ENCODE data around the gene PRIMA1. TPM values are rescaled to one million over a fixed set of nuclear protein-coding genes. Genes with fewer than 3 reads are reported as not detected.
A peak's percentile ranks its signal among the peaks of the same experiment; 100 is the strongest.

PRIMA1 gene
- total RNA-seq, 4 donors from 2014 or later: 21.1 to 46.8 (median 35.3) TPM

DNA sequence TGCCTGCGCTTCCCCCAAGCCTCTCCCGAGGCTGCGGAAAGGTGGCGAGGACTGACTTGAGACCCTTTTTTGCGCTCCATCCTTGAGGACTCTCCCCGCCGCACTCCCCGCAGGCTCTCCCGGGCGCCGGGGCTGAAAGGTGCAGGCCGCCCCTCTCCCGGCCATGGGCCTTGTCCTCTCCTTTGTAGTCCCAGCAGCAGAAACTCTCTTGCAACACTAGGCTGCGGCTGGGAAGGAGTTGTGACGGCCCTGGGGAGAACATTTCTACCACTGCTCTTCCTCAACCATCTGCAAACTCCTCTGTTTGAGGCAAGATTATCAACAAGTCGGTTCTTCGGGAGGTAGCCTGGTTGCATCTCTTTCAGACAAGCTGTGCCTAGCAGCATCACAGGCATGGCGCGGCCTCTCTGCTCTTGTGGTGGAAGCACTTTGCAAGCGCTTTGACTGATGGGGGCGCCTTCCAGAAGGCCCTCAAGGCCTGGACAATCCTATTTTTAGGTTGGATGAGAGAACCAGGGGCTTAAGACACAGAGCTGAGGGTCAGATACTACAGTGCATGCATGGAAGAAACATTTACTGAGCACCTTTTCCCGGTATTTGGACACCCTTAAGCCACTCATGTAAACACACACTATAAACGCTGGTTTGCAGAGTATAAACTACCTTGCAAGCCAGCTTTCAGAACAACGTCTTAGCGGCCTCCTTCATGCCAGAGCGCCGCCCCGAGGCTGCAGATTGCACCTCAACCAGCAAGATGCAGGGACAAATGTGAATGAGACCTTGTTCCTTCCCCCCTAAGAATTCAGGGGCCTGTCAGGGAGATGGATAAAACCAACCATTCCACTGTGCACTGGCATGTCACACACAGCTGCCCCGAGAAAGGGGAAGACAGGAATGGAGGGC lies 1.2 kb upstream of the PRIMA1 start:
- Histone ChIP-seq H3K9me3 (no peaks in the 10 kb centered on the region), H3K4me1 (peaks cover 0 to 27% (median 9%) of the 10 kb centered on the region in 4 donors), H3K27ac (peak overlapping the region; percentile 71 to 92 (median 78)), H3K36me3 (no peaks in the 10 kb centered on the region), H3K4me3 (peak overlapping the region; percentile 44 to 70 (median 48)), H3K27me3 (no peaks in the 10 kb centered on the region)
- DNase-seq (ENCODE audit: low spot score in 2 of 2): no peak
- WGBS, 2 donors: 13 to 24% methylated on average over 24 to 29 of the region's 29 CpGs
- TF ChIP-seq POLR2A (IDR thresholded peaks at IDR 0.05): no peak
- no peak for TF ChIP-seq EP300 (IDR thresholded peaks at IDR 0.05)
- TF ChIP-seq, protein P1, sequence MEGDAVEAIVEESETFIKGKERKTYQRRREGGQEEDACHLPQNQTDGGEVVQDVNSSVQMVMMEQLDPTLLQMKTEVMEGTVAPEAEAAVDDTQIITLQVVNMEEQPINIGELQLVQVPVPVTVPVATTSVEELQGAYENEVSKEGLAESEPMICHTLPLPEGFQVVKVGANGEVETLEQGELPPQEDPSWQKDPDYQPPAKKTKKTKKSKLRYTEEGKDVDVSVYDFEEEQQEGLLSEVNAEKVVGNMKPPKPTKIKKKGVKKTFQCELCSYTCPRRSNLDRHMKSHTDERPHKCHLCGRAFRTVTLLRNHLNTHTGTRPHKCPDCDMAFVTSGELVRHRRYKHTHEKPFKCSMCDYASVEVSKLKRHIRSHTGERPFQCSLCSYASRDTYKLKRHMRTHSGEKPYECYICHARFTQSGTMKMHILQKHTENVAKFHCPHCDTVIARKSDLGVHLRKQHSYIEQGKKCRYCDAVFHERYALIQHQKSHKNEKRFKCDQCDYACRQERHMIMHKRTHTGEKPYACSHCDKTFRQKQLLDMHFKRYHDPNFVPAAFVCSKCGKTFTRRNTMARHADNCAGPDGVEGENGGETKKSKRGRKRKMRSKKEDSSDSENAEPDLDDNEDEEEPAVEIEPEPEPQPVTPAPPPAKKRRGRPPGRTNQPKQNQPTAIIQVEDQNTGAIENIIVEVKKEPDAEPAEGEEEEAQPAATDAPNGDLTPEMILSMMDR (IDR thresholded peaks at IDR 0.05): peak in 2 of 5 experiments; percentile 14

DNA sequence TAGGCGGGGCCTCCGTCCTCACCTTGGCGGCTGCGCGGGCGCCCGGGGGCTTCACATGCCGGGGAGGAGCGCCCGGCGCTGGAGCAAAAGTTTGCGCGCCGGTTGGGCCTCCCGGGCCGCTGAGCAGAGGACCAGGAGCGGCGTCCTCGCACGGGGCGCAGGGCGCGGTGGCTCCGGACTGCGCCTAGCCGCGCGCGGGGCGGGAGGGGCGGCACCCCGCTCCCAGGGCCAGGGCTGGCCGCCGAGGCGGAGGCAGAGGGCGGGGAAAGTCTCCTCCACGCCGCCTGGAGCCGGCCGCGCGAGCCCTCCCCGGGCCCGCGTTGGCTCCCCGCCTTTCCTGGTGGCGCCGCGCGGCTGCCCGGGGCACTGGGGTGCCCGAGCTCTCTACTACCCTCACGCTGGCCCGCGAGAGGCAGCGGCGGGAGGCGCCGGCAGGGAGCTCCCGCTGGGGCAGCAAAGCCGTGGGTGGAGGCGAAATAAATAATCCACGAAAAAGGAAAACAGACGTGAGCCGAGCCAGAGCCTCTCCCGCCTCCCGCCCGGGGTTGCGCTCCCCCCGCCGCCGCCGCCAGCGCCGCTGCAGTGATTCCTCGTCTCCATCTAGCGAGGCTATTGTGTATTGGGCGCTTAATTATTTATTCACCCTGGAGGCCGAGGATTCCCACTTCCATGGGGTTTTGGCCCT lies 400 bp upstream of the PRIMA1 start:
- Histone ChIP-seq H3K4me1 (peaks cover 0 to 33% (median 9%) of the 10 kb centered on the region in 4 donors), H3K27me3 (no peaks in the 10 kb centered on the region), H3K27ac (peak overlapping the region; percentile 71 to 92 (median 78)), H3K4me3 (peak overlapping the region; percentile 45 to 70 (median 60)), H3K9me3 (no peaks in the 10 kb centered on the region), H3K36me3 (no peaks in the 10 kb centered on the region)
- DNase-seq (ENCODE audit: low spot score in 2 of 2): no peak
- 0 to 1% methylated on average over 22 to 31 of the region's 79 CpGs for WGBS, 2 donors
- TF ChIP-seq, protein P1 (IDR thresholded peaks at IDR 0.05): peak; percentile 30 to 54 (median 49)
- peak in 1 of 2 donors; percentile 58 for TF ChIP-seq EP300 (IDR thresholded peaks at IDR 0.05)
- TF ChIP-seq POLR2A (IDR thresholded peaks at IDR 0.05): peak in 1 of 2 donors; percentile 63

DNA sequence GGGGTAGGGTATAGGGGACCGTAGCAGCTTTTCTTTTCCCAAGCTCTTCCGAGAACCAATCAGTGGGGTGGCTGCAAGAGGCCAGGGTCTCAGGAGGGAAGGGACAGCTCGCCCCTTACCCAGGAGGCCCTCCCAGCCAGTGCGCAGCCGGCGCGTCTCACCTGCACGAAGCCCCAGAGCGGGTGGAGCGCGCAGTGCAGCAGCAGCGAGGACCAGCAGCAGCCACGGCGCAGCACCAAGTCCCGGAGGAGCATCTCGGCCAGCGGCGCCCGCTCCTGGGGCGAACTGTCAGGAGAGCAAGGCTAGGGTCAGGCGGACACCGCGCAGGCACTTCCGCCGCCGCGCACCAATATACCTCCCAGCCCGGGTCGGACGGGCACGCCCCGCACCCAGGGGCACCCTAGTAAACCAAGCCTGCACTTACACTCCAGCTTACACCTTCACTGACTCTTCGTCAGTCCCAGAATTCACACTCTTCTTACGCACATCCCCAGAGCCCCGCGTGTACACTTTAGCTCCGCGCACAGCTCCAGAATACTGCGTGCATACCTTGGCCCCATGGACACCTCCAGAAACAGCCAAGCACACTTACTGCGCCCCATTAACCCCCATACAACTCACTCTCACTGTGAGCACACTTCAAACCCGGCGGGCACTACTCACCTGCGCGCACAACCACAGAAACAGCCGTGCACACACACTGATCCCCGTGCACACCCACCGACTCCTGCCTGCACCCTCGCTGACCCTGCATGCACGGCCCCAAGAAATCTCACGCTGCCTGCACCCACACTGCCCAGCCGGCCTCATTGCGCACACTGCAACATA lies 606 bp downstream of the PRIMA1 start:
- Histone ChIP-seq H3K27ac (peak overlapping the region; percentile 71 to 92 (median 78)), H3K36me3 (no peaks in the 10 kb centered on the region), H3K9me3 (no peaks in the 10 kb centered on the region), H3K4me3 (peak overlapping the region; percentile 45 to 70 (median 60)), H3K4me1 (peaks cover 0 to 43% (median 9%) of the 10 kb centered on the region in 4 donors), H3K27me3 (no peaks in the 10 kb centered on the region)
- TF ChIP-seq EP300 (IDR thresholded peaks at IDR 0.05) (no peak), POLR2A (IDR thresholded peaks at IDR 0.05) (no peak)
- TF ChIP-seq, protein P1 (IDR thresholded peaks at IDR 0.05): no peak
- WGBS, 2 donors: 10 to 11% methylated on average over 33 to 51 of the region's 52 CpGs
- no peak for DNase-seq (ENCODE audit: low spot score in 2 of 2)

DNA sequence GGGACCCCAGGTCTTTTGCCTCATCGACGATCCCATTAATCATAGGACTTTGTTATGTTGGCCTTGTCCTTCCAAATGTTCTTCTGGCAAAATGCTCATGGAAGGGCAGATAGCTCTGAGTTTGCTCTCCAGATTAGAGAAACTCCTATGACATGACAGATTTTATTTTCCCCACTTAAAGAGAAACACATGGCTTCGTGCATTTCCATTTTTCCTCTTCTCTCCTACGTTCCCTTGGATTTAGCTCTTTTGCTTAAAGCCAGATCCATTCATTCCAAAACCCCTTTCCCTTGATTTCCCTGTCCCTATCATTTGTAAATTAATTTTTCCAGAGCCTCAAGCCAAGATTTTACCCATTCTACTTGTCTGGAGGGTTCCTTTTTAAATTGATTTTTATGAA lies 2.9 kb downstream of the PRIMA1 start:
- H3K27me3 ChIP-seq: no peaks in the 10 kb centered on the region
- peaks cover 0 to 55% (median 13%) of the 10 kb centered on the region in 4 donors for H3K4me1 ChIP-seq
- H3K9me3 ChIP-seq: no peaks in the 10 kb centered on the region
- H3K4me3 ChIP-seq: peak overlapping the region; percentile 4 to 70 (median 48)
- WGBS, 2 donors: 25 to 28% methylated on average over 4 of the region's 4 CpGs
- H3K36me3 ChIP-seq: no peaks in the 10 kb centered on the region
- H3K27ac ChIP-seq: peak overlapping the region in 3 of 4 donors; percentile 71 to 92 (median 82)
- TF ChIP-seq EP300 (IDR thresholded peaks at IDR 0.05): no peak
- TF ChIP-seq POLR2A (IDR thresholded peaks at IDR 0.05): no peak
- TF ChIP-seq, protein P1 (IDR thresholded peaks at IDR 0.05): no peak
- no peak for DNase-seq (ENCODE audit: low spot score in 2 of 2)

Measured in tibial nerve (tissue), 4 donors.